KG1 (cell line): ENCODE data around the gene TEX14.
"Not testable (repeated sequence)": the region's sequence is repeated elsewhere in the genome, so short reads cannot be mapped to it uniquely, and the experiment has no call there.

Experiments
- DNase-seq: peaks from one replicate; lab custom pipeline; 2025; lab: John Stamatoyannopoulos, UW

TEX14 gene

GRCh38 chr17:58611331-58611730 lies 80.5 kb downstream of the TEX14 start:
- DNase-seq = no peak

GRCh38 chr17:58606934-58607333 lies 84.9 kb downstream of the TEX14 start:
- no peak for DNase-seq

- no peak for DNase-seq
Observed at GRCh38 chr17:58605986-58606385, 85.9 kb downstream of the TEX14 start.

- no peak for DNase-seq
Observed at GRCh38 chr17:58605470-58605869, 86.4 kb downstream of the TEX14 start.

GRCh38 chr17:58601976-58602375 lies 89.9 kb downstream of the TEX14 start:
- DNase-seq = no peak

- DNase-seq = no peak
Observed at GRCh38 chr17:58597371-58597770, 94.5 kb downstream of the TEX14 start.

GRCh38 chr17:58595194-58595792 lies 96.6 kb downstream of the TEX14 start:
- no peak for DNase-seq

- no peak for DNase-seq
Observed at GRCh38 chr17:58593123-58593522, 98.7 kb downstream of the TEX14 start.

- no peak for DNase-seq
Observed at GRCh38 chr17:58591455-58591854, 100.4 kb downstream of the TEX14 start.

- no peak for DNase-seq
Observed at GRCh38 chr17:58590377-58590776, 101.5 kb downstream of the TEX14 start.

- no peak for DNase-seq
Observed at GRCh38 chr17:58587713-58588117, 104.1 kb downstream of the TEX14 start.

- DNase-seq = no peak
Observed at GRCh38 chr17:58586009-58586644, 105.7 kb downstream of the TEX14 start.

- DNase-seq = no peak
Observed at GRCh38 chr17:58585554-58585953, 106.3 kb downstream of the TEX14 start.

- no peak for DNase-seq
Observed at GRCh38 chr17:58583486-58583885, 108.4 kb downstream of the TEX14 start.

- not testable (repeated sequence) for DNase-seq
Observed at GRCh38 chr17:58582718-58583117, 109.1 kb downstream of the TEX14 start.

GRCh38 chr17:58580671-58581070 lies 111.2 kb downstream of the TEX14 start:
- no peak for DNase-seq

- no peak for DNase-seq
Observed at GRCh38 chr17:58577696-58578095, 114.1 kb downstream of the TEX14 start.

GRCh38 chr17:58576679-58577367 lies 115.0 kb downstream of the TEX14 start:
- no peak for DNase-seq

GRCh38 chr17:58575511-58575910 lies 116.3 kb downstream of the TEX14 start:
- no peak for DNase-seq

- DNase-seq = no peak
Observed at GRCh38 chr17:58574025-58574424, 117.8 kb downstream of the TEX14 start.

GRCh38 chr17:58572846-58573245 lies 119.0 kb downstream of the TEX14 start:
- no peak for DNase-seq

- no peak for DNase-seq
Observed at GRCh38 chr17:58570758-58571157, 121.1 kb downstream of the TEX14 start.

GRCh38 chr17:58569196-58569595 lies 122.6 kb downstream of the TEX14 start:
- DNase-seq = no peak
